NCI-H2227 (cell line): ENCODE measurements around the gene OR51B4.
"Not testable (repeated sequence)": the region's sequence is repeated elsewhere in the genome, so short reads cannot be mapped to it uniquely, and the experiment has no call there.

Experiments used
- DNase-seq: peaks from one replicate; lab custom pipeline; 2025; ENCODE audit not compliant: unreplicated experiment; lab: John Stamatoyannopoulos, UW

OR51B4 gene

GRCh38 chr11:5297721-5298323 lies 3.9 kb downstream of the OR51B4 start:
- DNase-seq, result no peak

- DNase-seq, result not testable (repeated sequence)
These were observed 7.3 kb downstream of the OR51B4 start for GRCh38 chr11:5294342-5294995.

- no peak for DNase-seq
These were observed 8.7 kb downstream of the OR51B4 start for GRCh38 chr11:5293028-5293427.

- no peak for DNase-seq
These were observed 10.4 kb downstream of the OR51B4 start for GRCh38 chr11:5291207-5291838.

GRCh38 chr11:5290106-5290505 lies 11.6 kb downstream of the OR51B4 start:
- DNase-seq, result no peak

- no peak for DNase-seq
These were observed 12.1 kb downstream of the OR51B4 start for GRCh38 chr11:5289696-5290095.

- DNase-seq, result no peak
These were observed 12.7 kb downstream of the OR51B4 start for GRCh38 chr11:5288906-5289550.

GRCh38 chr11:5288108-5288905 lies 13.4 kb downstream of the OR51B4 start:
- DNase-seq, result no peak

- DNase-seq, result no peak
These were observed 14.8 kb downstream of the OR51B4 start for GRCh38 chr11:5286901-5287300.

- no peak for DNase-seq
These were observed 15.4 kb downstream of the OR51B4 start for GRCh38 chr11:5286351-5286750.

- no peak for DNase-seq
These were observed 15.9 kb downstream of the OR51B4 start for GRCh38 chr11:5285703-5286340.

- no peak for DNase-seq
These were observed 17.1 kb downstream of the OR51B4 start for GRCh38 chr11:5284637-5285036.

GRCh38 chr11:5283882-5284281 lies 17.9 kb downstream of the OR51B4 start:
- no peak for DNase-seq

- DNase-seq, result no peak
These were observed 18.7 kb downstream of the OR51B4 start for GRCh38 chr11:5283086-5283485.

GRCh38 chr11:5282628-5283027 lies 19.1 kb downstream of the OR51B4 start:
- DNase-seq, result no peak

GRCh38 chr11:5281596-5281995 lies 20.1 kb downstream of the OR51B4 start:
- no peak for DNase-seq

- DNase-seq, result no peak
These were observed 21.1 kb downstream of the OR51B4 start for GRCh38 chr11:5280582-5281102.

GRCh38 chr11:5279471-5280090 lies 22.2 kb downstream of the OR51B4 start:
- no peak for DNase-seq

- DNase-seq, result no peak
These were observed 23.9 kb downstream of the OR51B4 start for GRCh38 chr11:5277807-5278382.

GRCh38 chr11:5276697-5277096 lies 25.0 kb downstream of the OR51B4 start:
- no peak for DNase-seq
